K562 (cell line): ENCODE results near the gene POC1B. TPM values are rescaled to one million over a fixed set of nuclear protein-coding genes. Genes with fewer than 3 reads are reported as not detected.

Experiments
- ATAC-seq: fragments of 200-7000 bp; cut with Tn5 transposase; 3 replicates; pipeline ENCODE4 v1.9.1; 2020; ENCODE audit warnings: moderate library complexity
- BruUV-seq: library from RNA; stranded (reverse); fragments of 400-500 nt; replicated peaks from 2 replicates; lab custom pipeline; 2021; lab: Mats Ljungman, UMichigan
- CTCF ChIA-PET: fragments of 300-600 bp; formaldehyde crosslinking; extraction: SDS; loops from one replicate; lab custom pipeline; 2021; ENCODE audit warnings: low intra/inter-chr PET ratio; lab: Yijun Ruan, JAX
- POLR2A ChIA-PET: fragments of 300-600, 350-650 bp; sonication (Branson Sonifier 250); formaldehyde crosslinking; extraction: SDS; loops from one replicate; lab custom pipeline; 2021; ENCODE audit warnings: antibody characterized with exemption, inconsistent platforms; lab: Yijun Ruan, JAX
- DNase-seq, 4 experiments: peaks; one replicate each; pipeline versions ENCODE4 v3.0.0 to v3.0.0-alpha.2; 2011 to 2018; ENCODE audit warnings: low spot score in 3 of 4, mixed read lengths in 3 of 4; ENCODE audit errors: extremely low read depth in 1 of 4
- FAIRE-seq: peaks from 2 replicates; lab custom pipeline; 2011; peaks lifted over from hg19 to GRCh38; lab: Jason Lieb, UNC
- H2AFZ ChIP-seq: 2 replicates; pipeline ENCODE4 v1.6.0; 2011; ENCODE audit warnings: low read depth, low read length, control low read depth, inconsistent platforms
- H3K27ac ChIP-seq: fragments of 200-600 bp; 3 replicates; pipeline ENCODE4 v1.8.0; 2011; ENCODE audit warnings: low read depth, mild to moderate bottlenecking, control low read depth, inconsistent platforms, low read length, moderate library complexity, mixed read lengths; ENCODE audit errors: extremely low read depth
- H3K27me3 ChIP-seq, 2 experiments: fragments of 300-600 bp in 1 of 2; 2 replicates in 1 of 2; 3 replicates in 1 of 2; pipeline versions ENCODE4 v1.6.0 to v1.8.0; 2011; ENCODE audit warnings: inconsistent platforms in 2 of 2, low read length in 2 of 2, mild to moderate bottlenecking in 1 of 2, mixed read lengths in 1 of 2, moderate library complexity in 1 of 2; ENCODE audit not compliant: control insufficient read depth in 2 of 2, insufficient read depth in 2 of 2
- H3K36me3 ChIP-seq: fragments of 300-600 bp; 3 replicates; pipeline ENCODE4 v1.8.0; 2011; ENCODE audit warnings: mild to moderate bottlenecking, low read length, inconsistent platforms; ENCODE audit not compliant: control insufficient read depth, insufficient read depth
- H3K4me1 ChIP-seq, 2 experiments: fragments of 200-600 bp in 1 of 2; replicated peaks in 1 of 2; 2 replicates in 1 of 2; 3 replicates in 1 of 2; pipeline versions ENCODE4 v1.5.1 to v1.8.0; 2011; ENCODE audit warnings: inconsistent platforms in 2 of 2, low read length in 2 of 2, mild to moderate bottlenecking in 1 of 2, mixed read lengths in 1 of 2, moderate library complexity in 1 of 2; ENCODE audit not compliant: control insufficient read depth in 2 of 2, insufficient read depth in 2 of 2
- H3K4me2 ChIP-seq: 2 replicates; pipeline ENCODE4 v1.6.1; 2011; ENCODE audit warnings: low read length, control low read depth, inconsistent platforms, mixed read lengths; ENCODE audit not compliant: insufficient read depth
- H3K4me3 ChIP-seq: fragments of 200-600 bp; sonication (generic), shearing (Covaris generic); 2 replicates; pipeline ENCODE4 v1.5.1; 2016; ENCODE audit warnings: control low read depth, inconsistent platforms
- H3K79me2 ChIP-seq: fragments of 200-600 bp; 3 replicates; pipeline ENCODE4 v1.8.0; 2011; ENCODE audit warnings: low read length, inconsistent platforms; ENCODE audit not compliant: control insufficient read depth, insufficient read depth
- H3K9ac ChIP-seq, 2 experiments: 2 replicates each; pipeline versions ENCODE4 v1.6.0 to v1.6.1; 2011; ENCODE audit warnings: low read depth in 2 of 2, low read length in 2 of 2, control low read depth in 1 of 2, inconsistent platforms in 1 of 2, mild to moderate bottlenecking in 1 of 2, mixed read lengths in 1 of 2; ENCODE audit not compliant: insufficient read depth in 1 of 2
- H3K9me1 ChIP-seq: one replicate; pipeline ENCODE4 v1.6.0; 2011; ENCODE audit warnings: inconsistent platforms, mild to moderate bottlenecking, low read length, moderate library complexity; ENCODE audit not compliant: control insufficient read depth, insufficient read depth
- H3K9me3 ChIP-seq: replicated peaks from 2 replicates; pipeline ENCODE4 v1.5.1; 2011; ENCODE audit warnings: low read depth, low read length, inconsistent platforms; ENCODE audit not compliant: control insufficient read depth, insufficient read depth
- H4K20me1 ChIP-seq: replicated peaks from 2 replicates; pipeline ENCODE4 v1.6.1; 2011; ENCODE audit warnings: low read length, inconsistent platforms, mixed read lengths; ENCODE audit not compliant: control insufficient read depth, insufficient read depth
- AFF1 ChIP-seq, 2 experiments: fragments of 450-650 bp; IDR thresholded peaks; 2 replicates each; pipeline ENCODE4 v1.6.1; 2018; ENCODE audit warnings: mild to moderate bottlenecking in 2 of 2, low read depth in 1 of 2; ENCODE audit not compliant: partially characterized antibody in 2 of 2
- E2F1 ChIP-seq: sonication (generic); formaldehyde crosslinking; IDR thresholded peaks from 2 replicates; pipeline ENCODE4 v1.8.1; 2023; ENCODE audit warnings: mild to moderate bottlenecking, missing genetic modification reagents, moderate library complexity
- RBM14 ChIP-seq: fragments of 200-400 bp; formaldehyde crosslinking; IDR thresholded peaks from 2 replicates; pipeline ENCODE4 v1.6.1; 2018; ENCODE audit warnings: low read depth, mild to moderate bottlenecking, low read length, moderate library complexity, borderline replicate concordance; ENCODE audit not compliant: insufficient read depth
- SETDB1 ChIP-seq: IDR thresholded peaks from one replicate; pipeline ENCODE4 v1.6.1; 2012; ENCODE audit warnings: low read length, control low read depth, inconsistent platforms
- ZNF143 ChIP-seq: sonication (generic); formaldehyde crosslinking; IDR thresholded peaks from 2 replicates; pipeline ENCODE4 v1.9.0; 2022; ENCODE audit warnings: mild to moderate bottlenecking, missing genetic modification reagents
- in situ Hi-C: fragments of 300-500 bp; cut with MboI; formaldehyde crosslinking; loops from 4 replicates; pipeline ENCODE4 v1.15.0; 2018; ENCODE audit warnings: inconsistent platforms, mixed read lengths
- intact Hi-C: fragments of 100-400 bp; cut with micrococcal nuclease; formaldehyde crosslinking; loops from 2 replicates; pipeline ENCODE4 v1.14.2; 2022
- polyA plus RNA-seq, 8 experiments: library from polyadenylated mRNA; depleted of rRNA in 4 of 8; stranded (reverse) in 5 of 8; unstranded in 3 of 8; fragments of >200 nt; fragmentation: Nextera tagmentation in 2 of 8; fragmentation: Illumina TruSeq in 1 of 8; extraction: Ambion mirVana in 2 of 8; extraction: Trizol in 1 of 8; gene quantifications; 2 replicates each; pipeline versions ENCODE4 v1.2.1 to v1.2.3, GENCODE V29; 2011 to 2014; ENCODE audit warnings: inconsistent platforms in 1 of 8, missing spikeins in 1 of 8
- total RNA-seq, 7 experiments: library from RNA; depleted of rRNA in 6 of 7; stranded (reverse); fragments of >200 nt in 6 of 7; fragmentation: Illumina TruSeq in 2 of 7; extraction: Trizol in 2 of 7; gene quantifications; 2 replicates each; pipeline versions ENCODE4 v1.2.1 to v1.2.3, GENCODE V29; 2011 to 2021; ENCODE audit warnings: low replicate concordance in 1 of 7

POC1B gene
- total and polyA plus RNA-seq, 9 of the 15 experiments (the other 6 are each of a cell fraction or from before 2014, with no cell fraction given), result 4.5 to 16.1 (median 10.4) TPM

- TF ChIP-seq AFF1 (IDR thresholded peaks at IDR 0.05; ENCODE audit: low read depth in 1 of 2, partially characterized antibody in 2 of 2) (no peak), RBM14 (no peak), E2F1 (CRISPR knock-in tag) (no peak)
Observed at GRCh38 chr12:89424846-89425245, 101.0 kb downstream of the POC1B start (continued).

GRCh38 chr12:89424389-89424788 lies 101.5 kb downstream of the POC1B start:
- Histone ChIP-seq H3K9me3 (no peaks in the 10 kb centered on the region), H3K27me3 (no peaks in the 10 kb centered on the region), H3K36me3 (no peaks in the 10 kb centered on the region), H3K4me3 (no peak overlapping the region), H3K79me2 (no peaks in the 10 kb centered on the region), H3K9me1 (no peaks in the 10 kb centered on the region), H4K20me1 (no peaks in the 10 kb centered on the region), H3K27ac (no peak overlapping the region), H3K9ac (no peak overlapping the region)
- ChIA-PET POLR2A (no interaction called here), CTCF (no interaction called here)
- in situ Hi-C loops (no loop called here), intact Hi-C loops (no loop called here)
- ATAC-seq, result no peak
- no peak for FAIRE-seq
- no peak for TF ChIP-seq ZNF143 (CRISPR knock-in tag)
- TF ChIP-seq SETDB1, result no peak
- TF ChIP-seq, all 486 proteins: peak for 0
- no peak for DNase-seq
- Histone ChIP-seq H3K4me1 (no peaks in the 10 kb centered on the region), H3K4me2 (no peak overlapping the region), H2AFZ (no peak overlapping the region)
- BruUV-seq, result no TSS peak
